Measurements from ENCODE around the gene PHLPP1. TPM values are rescaled to one million over a fixed set of nuclear protein-coding genes. Genes with fewer than 3 reads are reported as not detected.

PHLPP1 gene
- total and polyA plus RNA-seq, 2 donors: 3.2 to 4.5 TPM

- no peak overlapping the region for H3K27ac ChIP-seq (ENCODE audit: low read depth in 1 of 2, low read length in 1 of 2)
- DNase-seq (ENCODE audit: low read depth in 6 of 9, low spot score in 9 of 9): no peak
- H3K27me3 ChIP-seq (ENCODE audit: control insufficient read depth in 2 of 2, insufficient read depth in 1 of 2, low read length in 1 of 2): no peaks in the 10 kb centered on the region
- H3K36me3 ChIP-seq (ENCODE audit: control insufficient read depth in 2 of 2, insufficient read depth in 2 of 2, low read length in 1 of 2): no peaks in the 10 kb centered on the region
- no peaks in the 10 kb centered on the region for H3K4me1 ChIP-seq (ENCODE audit: control insufficient read depth in 2 of 2, insufficient read depth in 2 of 2, low read length in 2 of 2)
- no peaks in the 10 kb centered on the region for H3K9me3 ChIP-seq (ENCODE audit: control insufficient read depth in 2 of 2, insufficient read depth in 1 of 2, low read length in 1 of 2)
- 96% methylated on average over 1 of the region's 1 CpG for WGBS
- H3K4me3 ChIP-seq (ENCODE audit: low read length in 2 of 2): no peak overlapping the region
Observed at GRCh38 chr18:62833494-62833893, 118.2 kb downstream of the PHLPP1 start.

GRCh38 chr18:62834715-62835114, 119.4 kb downstream of the PHLPP1 start:
- Histone ChIP-seq H3K9me3 (ENCODE audit: control insufficient read depth in 2 of 2, insufficient read depth in 1 of 2, low read length in 1 of 2) (no peaks in the 10 kb centered on the region), H3K27ac (ENCODE audit: low read depth in 1 of 2, low read length in 1 of 2) (no peak overlapping the region), H3K4me1 (ENCODE audit: control insufficient read depth in 2 of 2, insufficient read depth in 2 of 2, low read length in 2 of 2) (no peaks in the 10 kb centered on the region), H3K4me3 (ENCODE audit: low read length in 2 of 2) (no peak overlapping the region), H3K27me3 (ENCODE audit: control insufficient read depth in 2 of 2, insufficient read depth in 1 of 2, low read length in 1 of 2) (no peaks in the 10 kb centered on the region), H3K36me3 (ENCODE audit: control insufficient read depth in 2 of 2, insufficient read depth in 2 of 2, low read length in 1 of 2) (no peaks in the 10 kb centered on the region)
- WGBS: 86% methylated on average over 4 of the region's 4 CpGs
- DNase-seq (ENCODE audit: low read depth in 6 of 9, low spot score in 9 of 9): no peak

GRCh38 chr18:62837011-62837410, 121.7 kb downstream of the PHLPP1 start:
- 98% methylated on average over 5 of the region's 5 CpGs for WGBS

GRCh38 chr18:62838475-62839098, 123.2 kb downstream of the PHLPP1 start:
- 98% methylated on average over 1 of the region's 1 CpG for WGBS
- Histone ChIP-seq H3K4me3 (ENCODE audit: low read length in 2 of 2) (no peak overlapping the region), H3K27me3 (ENCODE audit: control insufficient read depth in 2 of 2, insufficient read depth in 1 of 2, low read length in 1 of 2) (no peaks in the 10 kb centered on the region), H3K36me3 (ENCODE audit: control insufficient read depth in 2 of 2, insufficient read depth in 2 of 2, low read length in 1 of 2) (no peaks in the 10 kb centered on the region), H3K27ac (ENCODE audit: low read depth in 1 of 2, low read length in 1 of 2) (no peak overlapping the region), H3K4me1 (ENCODE audit: control insufficient read depth in 2 of 2, insufficient read depth in 2 of 2, low read length in 2 of 2) (no peaks in the 10 kb centered on the region), H3K9me3 (ENCODE audit: control insufficient read depth in 2 of 2, insufficient read depth in 1 of 2, low read length in 1 of 2) (no peaks in the 10 kb centered on the region)
- no peak for DNase-seq (ENCODE audit: low read depth in 6 of 9, low spot score in 9 of 9)

More at GRCh38 chr18:62837011-62837410, 121.7 kb downstream of the PHLPP1 start:
- Histone ChIP-seq H3K9me3 (ENCODE audit: control insufficient read depth in 2 of 2, insufficient read depth in 1 of 2, low read length in 1 of 2) (no peaks in the 10 kb centered on the region), H3K27ac (ENCODE audit: low read depth in 1 of 2, low read length in 1 of 2) (no peak overlapping the region), H3K36me3 (ENCODE audit: control insufficient read depth in 2 of 2, insufficient read depth in 2 of 2, low read length in 1 of 2) (no peaks in the 10 kb centered on the region), H3K4me1 (ENCODE audit: control insufficient read depth in 2 of 2, insufficient read depth in 2 of 2, low read length in 2 of 2) (no peaks in the 10 kb centered on the region), H3K27me3 (ENCODE audit: control insufficient read depth in 2 of 2, insufficient read depth in 1 of 2, low read length in 1 of 2) (no peaks in the 10 kb centered on the region), H3K4me3 (ENCODE audit: low read length in 2 of 2) (no peak overlapping the region)
- DNase-seq (ENCODE audit: low read depth in 6 of 9, low spot score in 9 of 9): no peak

GRCh38 chr18:62839874-62840713, 124.8 kb downstream of the PHLPP1 start:
- 95% methylated on average over 2 of the region's 2 CpGs for WGBS
- H3K4me3 ChIP-seq (ENCODE audit: low read length in 2 of 2): no peak overlapping the region
- no peaks in the 10 kb centered on the region for H3K36me3 ChIP-seq (ENCODE audit: control insufficient read depth in 2 of 2, insufficient read depth in 2 of 2, low read length in 1 of 2)
- no peaks in the 10 kb centered on the region for H3K27me3 ChIP-seq (ENCODE audit: control insufficient read depth in 2 of 2, insufficient read depth in 1 of 2, low read length in 1 of 2)
- DNase-seq (ENCODE audit: low read depth in 6 of 9, low spot score in 9 of 9): no peak
- no peaks in the 10 kb centered on the region for H3K9me3 ChIP-seq (ENCODE audit: control insufficient read depth in 2 of 2, insufficient read depth in 1 of 2, low read length in 1 of 2)
- H3K4me1 ChIP-seq (ENCODE audit: control insufficient read depth in 2 of 2, insufficient read depth in 2 of 2, low read length in 2 of 2): no peaks in the 10 kb centered on the region
- no peak overlapping the region for H3K27ac ChIP-seq (ENCODE audit: low read depth in 1 of 2, low read length in 1 of 2)

- Histone ChIP-seq H3K4me3 (ENCODE audit: low read length in 2 of 2) (no peak overlapping the region), H3K4me1 (ENCODE audit: control insufficient read depth in 2 of 2, insufficient read depth in 2 of 2, low read length in 2 of 2) (no peaks in the 10 kb centered on the region), H3K27me3 (ENCODE audit: control insufficient read depth in 2 of 2, insufficient read depth in 1 of 2, low read length in 1 of 2) (no peaks in the 10 kb centered on the region), H3K9me3 (ENCODE audit: control insufficient read depth in 2 of 2, insufficient read depth in 1 of 2, low read length in 1 of 2) (no peaks in the 10 kb centered on the region), H3K27ac (ENCODE audit: low read depth in 1 of 2, low read length in 1 of 2) (no peak overlapping the region), H3K36me3 (ENCODE audit: control insufficient read depth in 2 of 2, insufficient read depth in 2 of 2, low read length in 1 of 2) (no peaks in the 10 kb centered on the region)
- no peak for DNase-seq (ENCODE audit: low read depth in 6 of 9, low spot score in 9 of 9)
- WGBS: 97% methylated on average over 1 of the region's 1 CpG
Observed at GRCh38 chr18:62841405-62841804, 126.1 kb downstream of the PHLPP1 start.

- H3K9me3 ChIP-seq (ENCODE audit: control insufficient read depth in 2 of 2, insufficient read depth in 1 of 2, low read length in 1 of 2): no peaks in the 10 kb centered on the region
- 95% methylated on average over 1 of the region's 1 CpG for WGBS
- DNase-seq (ENCODE audit: low read depth in 6 of 9, low spot score in 9 of 9): no peak
- H3K4me1 ChIP-seq (ENCODE audit: control insufficient read depth in 2 of 2, insufficient read depth in 2 of 2, low read length in 2 of 2): no peaks in the 10 kb centered on the region
- no peaks in the 10 kb centered on the region for H3K27me3 ChIP-seq (ENCODE audit: control insufficient read depth in 2 of 2, insufficient read depth in 1 of 2, low read length in 1 of 2)
- no peak overlapping the region for H3K4me3 ChIP-seq (ENCODE audit: low read length in 2 of 2)
- no peaks in the 10 kb centered on the region for H3K36me3 ChIP-seq (ENCODE audit: control insufficient read depth in 2 of 2, insufficient read depth in 2 of 2, low read length in 1 of 2)
- H3K27ac ChIP-seq (ENCODE audit: low read depth in 1 of 2, low read length in 1 of 2): no peak overlapping the region
Observed at GRCh38 chr18:62842898-62843297, 127.6 kb downstream of the PHLPP1 start.

- no peak overlapping the region for H3K27ac ChIP-seq (ENCODE audit: low read depth in 1 of 2, low read length in 1 of 2)
- H3K36me3 ChIP-seq (ENCODE audit: control insufficient read depth in 2 of 2, insufficient read depth in 2 of 2, low read length in 1 of 2): no peaks in the 10 kb centered on the region
- no peaks in the 10 kb centered on the region for H3K27me3 ChIP-seq (ENCODE audit: control insufficient read depth in 2 of 2, insufficient read depth in 1 of 2, low read length in 1 of 2)
- no peak overlapping the region for H3K4me3 ChIP-seq (ENCODE audit: low read length in 2 of 2)
- WGBS: 97% methylated on average over 7 of the region's 7 CpGs
- H3K4me1 ChIP-seq (ENCODE audit: control insufficient read depth in 2 of 2, insufficient read depth in 2 of 2, low read length in 2 of 2): no peaks in the 10 kb centered on the region
- no peak for DNase-seq (ENCODE audit: low read depth in 6 of 9, low spot score in 9 of 9)
- H3K9me3 ChIP-seq (ENCODE audit: control insufficient read depth in 2 of 2, insufficient read depth in 1 of 2, low read length in 1 of 2): no peaks in the 10 kb centered on the region
Observed at GRCh38 chr18:62844850-62845643, 129.7 kb downstream of the PHLPP1 start.

- H3K27ac ChIP-seq (ENCODE audit: low read depth in 1 of 2, low read length in 1 of 2): no peak overlapping the region
- H3K4me3 ChIP-seq (ENCODE audit: low read length in 2 of 2): no peak overlapping the region
- no peaks in the 10 kb centered on the region for H3K4me1 ChIP-seq (ENCODE audit: control insufficient read depth in 2 of 2, insufficient read depth in 2 of 2, low read length in 2 of 2)
- DNase-seq (ENCODE audit: low read depth in 6 of 9, low spot score in 9 of 9): no peak
- no peaks in the 10 kb centered on the region for H3K27me3 ChIP-seq (ENCODE audit: control insufficient read depth in 2 of 2, insufficient read depth in 1 of 2, low read length in 1 of 2)
- no peaks in the 10 kb centered on the region for H3K9me3 ChIP-seq (ENCODE audit: control insufficient read depth in 2 of 2, insufficient read depth in 1 of 2, low read length in 1 of 2)
- H3K36me3 ChIP-seq (ENCODE audit: control insufficient read depth in 2 of 2, insufficient read depth in 2 of 2, low read length in 1 of 2): no peaks in the 10 kb centered on the region
Observed at GRCh38 chr18:62846313-62846712, 131.0 kb downstream of the PHLPP1 start.
